HepG2 (cell line): Measurements from ENCODE around the gene ATOH8. TPM values are rescaled to one million over a fixed set of nuclear protein-coding genes. Genes with fewer than 3 reads are reported as not detected.

ENCODE experiments used
- ATAC-seq: fragments of 200-7000 bp; cut with Tn5 transposase; 3 replicates; pipeline ENCODE4 v1.9.1; 2020; ENCODE audit warnings: mild to moderate bottlenecking, moderate library complexity
- BruUV-seq: library from RNA; stranded (reverse); fragments of 400-500 nt; replicated peaks from 2 replicates; lab custom pipeline; 2021; lab: Mats Ljungman, UMichigan
- CTCF ChIA-PET: fragments of 300-600 bp; formaldehyde crosslinking; extraction: SDS; loops from one replicate; lab custom pipeline; 2021; ENCODE audit warnings: low total read pairs, inconsistent platforms, low intra/inter-chr PET ratio; lab: Yijun Ruan, JAX
- POLR2A ChIA-PET: fragments of 350-600 bp; sonication (Branson Sonifier 250); formaldehyde crosslinking; loops from one replicate; lab custom pipeline; 2020; ENCODE audit warnings: antibody characterized with exemption, inconsistent platforms; lab: Yijun Ruan, JAX
- DNase-seq: peaks from one replicate; pipeline ENCODE4 v3.0.0-alpha.2; 2015; ENCODE audit warnings: low spot score
- FAIRE-seq: peaks from 3 replicates; lab custom pipeline; 2011; peaks lifted over from hg19 to GRCh38; lab: Jason Lieb, UNC
- H2AFZ ChIP-seq: one replicate; pipeline ENCODE4 v1.6.1; 2011; ENCODE audit warnings: low read length, inconsistent platforms
- H3K27ac ChIP-seq: fragments of 300-600 bp; 3 replicates; pipeline ENCODE4 v1.8.0; 2011; ENCODE audit warnings: mixed run types, mild to moderate bottlenecking, mixed read lengths, low read length, inconsistent platforms; ENCODE audit not compliant: insufficient read depth; ENCODE audit errors: extremely low read length
- H3K27me3 ChIP-seq, 2 experiments: fragments of 200-600 bp in 1 of 2; 2 replicates in 1 of 2; 3 replicates in 1 of 2; pipeline versions ENCODE4 v1.6.0 to v1.8.0; 2011; ENCODE audit warnings: low read length in 2 of 2, mild to moderate bottlenecking in 2 of 2, moderate library complexity in 2 of 2, inconsistent platforms in 1 of 2; ENCODE audit not compliant: insufficient read depth in 2 of 2, control insufficient read depth in 1 of 2
- H3K36me3 ChIP-seq, 2 experiments: fragments of 200-600 bp in 1 of 2; replicated peaks in 1 of 2; 2 replicates in 1 of 2; 3 replicates in 1 of 2; pipeline versions ENCODE4 v1.5.1 to v1.8.0; 2011; ENCODE audit warnings: low read length in 2 of 2, inconsistent platforms in 1 of 2; ENCODE audit not compliant: insufficient read depth in 2 of 2, control insufficient read depth in 1 of 2
- H3K4me1 ChIP-seq: 2 replicates; pipeline ENCODE4 v1.5.1; 2012; ENCODE audit warnings: low read length, inconsistent platforms; ENCODE audit not compliant: insufficient read depth
- H3K4me2 ChIP-seq: 2 replicates; pipeline ENCODE4 v1.6.0; 2011; ENCODE audit warnings: low read depth, low read length, inconsistent platforms
- H3K4me3 ChIP-seq, 3 experiments: fragments of 200-600 bp in 1 of 3; sonication (generic), shearing (Covaris generic) in 1 of 3; replicated peaks in 1 of 3; 2 replicates each; pipeline ENCODE4 v1.5.1; 2011 to 2016; ENCODE audit warnings: low read length in 3 of 3, inconsistent platforms in 2 of 3, low read depth in 2 of 3, mild to moderate bottlenecking in 2 of 3, control low read depth in 1 of 3, mixed read lengths in 1 of 3; ENCODE audit not compliant: insufficient read depth in 1 of 3
- H3K79me2 ChIP-seq: one replicate; pipeline ENCODE4 v1.6.1; 2011; ENCODE audit warnings: low read length, inconsistent platforms; ENCODE audit not compliant: insufficient read depth
- H3K9ac ChIP-seq: 2 replicates; pipeline ENCODE4 v1.6.0; 2011; ENCODE audit warnings: mild to moderate bottlenecking, low read depth, low read length, inconsistent platforms; ENCODE audit not compliant: insufficient read depth
- H3K9me3 ChIP-seq: 2 replicates; pipeline ENCODE4 v1.5.1; 2012; ENCODE audit warnings: mild to moderate bottlenecking, low read length
- H4K20me1 ChIP-seq: 2 replicates; pipeline ENCODE4 v1.6.0; 2011; ENCODE audit warnings: inconsistent platforms, mild to moderate bottlenecking, low read length, moderate library complexity; ENCODE audit not compliant: insufficient read depth
- NCOR1 ChIP-seq: fragments of 200-600 bp; sonication (generic); IDR thresholded peaks from 2 replicates; pipeline ENCODE4 v1.7.0; 2017; ENCODE audit warnings: antibody characterized with exemption, low read length, borderline replicate concordance
- RORA ChIP-seq: sonication (generic); formaldehyde crosslinking; IDR thresholded peaks from 2 replicates; pipeline ENCODE4 v1.5.0; 2020; ENCODE audit warnings: mild to moderate bottlenecking, missing genetic modification reagents, moderate library complexity
- SIX1 ChIP-seq: sonication (generic); formaldehyde crosslinking; IDR thresholded peaks from 2 replicates; pipeline ENCODE4 v1.4.0; 2020; ENCODE audit warnings: missing genetic modification reagents, borderline replicate concordance
- ZBTB1 ChIP-seq: sonication (generic); formaldehyde crosslinking; IDR thresholded peaks from 2 replicates; pipeline ENCODE4 v1.4.0; 2020; ENCODE audit warnings: missing genetic modification reagents, borderline replicate concordance
- ZFP41 ChIP-seq: sonication (generic); formaldehyde crosslinking; IDR thresholded peaks from 2 replicates; pipeline ENCODE4 v1.4.0; 2020; ENCODE audit warnings: mild to moderate bottlenecking, missing genetic modification reagents, borderline replicate concordance
- ZNF335 ChIP-seq: sonication (generic); formaldehyde crosslinking; IDR thresholded peaks from 2 replicates; pipeline ENCODE4 v1.4.0; 2020; ENCODE audit warnings: missing genetic modification reagents
- ZNF703 ChIP-seq: sonication (generic); formaldehyde crosslinking; IDR thresholded peaks from 2 replicates; pipeline ENCODE4 v1.5.1; 2020; ENCODE audit warnings: missing genetic modification reagents, mild to moderate bottlenecking, moderate library complexity, borderline replicate concordance
- ZNF724P ChIP-seq: sonication (generic); formaldehyde crosslinking; IDR thresholded peaks from 2 replicates; pipeline ENCODE4 v1.8.0; 2022; ENCODE audit warnings: missing genetic modification reagents, borderline replicate concordance
- ZNF768 ChIP-seq: sonication (generic); formaldehyde crosslinking; IDR thresholded peaks from 2 replicates; pipeline ENCODE4 v1.4.0; 2020; ENCODE audit warnings: missing genetic modification reagents
- WGBS: methylation state at CpG from one replicate; pipeline ENCODE4 v1.1.6; 2017; ENCODE audit warnings: low lambda C conversion rate; 5-methylcytosine and 5-hydroxymethylcytosine counted together
- in situ Hi-C: cut with HindIII; loops from 2 replicates; pipeline ENCODE4 v1.10.0; 2017; ENCODE audit warnings: low pct_unique_long_range_greater_than_20kb; ENCODE audit not compliant: extremely low pct_ligation_motif_present
- intact Hi-C: fragments of 100-400 bp; cut with micrococcal nuclease; formaldehyde crosslinking; loops from one replicate; pipeline ENCODE4 v1.10.0; 2022; ENCODE audit not compliant: unreplicated experiment
- polyA plus RNA-seq, 8 experiments: library from polyadenylated mRNA; depleted of rRNA in 3 of 8; stranded (reverse) in 7 of 8; unstranded in 1 of 8; fragments of >200 nt; fragmentation: Illumina TruSeq in 4 of 8; extraction: Trizol in 4 of 8; gene quantifications; 2 replicates each; pipeline versions ENCODE4 v1.2.1 to v1.2.3, GENCODE V29; 2011 to 2016; ENCODE audit warnings: low read depth in 4 of 8, missing spikeins in 1 of 8, mixed read lengths in 1 of 8; ENCODE audit not compliant: insufficient read depth in 1 of 8
- total RNA-seq, 5 experiments: library from RNA; depleted of rRNA; stranded (reverse); fragments of >200 nt; fragmentation: Illumina TruSeq; extraction: Trizol; gene quantifications; 2 replicates each; pipeline ENCODE4 v1.2.3, GENCODE V29; 2016; ENCODE audit warnings: low read depth in 1 of 5
- TF ChIP-seq, protein P1 (sequence below): IDR thresholded peaks from 2 replicates; pipeline ENCODE4 v1.6.1; 2016; ENCODE audit warnings: mild to moderate bottlenecking
- TF ChIP-seq, protein P2 (sequence below): sonication (generic); formaldehyde crosslinking; IDR thresholded peaks from 2 replicates; pipeline ENCODE4; 2020; ENCODE audit warnings: missing genetic modification reagents, mild to moderate bottlenecking, borderline replicate concordance

The ATOH8 gene
- total and polyA plus RNA-seq, 2 of the 13 experiments (the other 11 are each of a cell fraction or from before 2014, with no cell fraction given): 0.13 to 0.61 TPM

DNA sequence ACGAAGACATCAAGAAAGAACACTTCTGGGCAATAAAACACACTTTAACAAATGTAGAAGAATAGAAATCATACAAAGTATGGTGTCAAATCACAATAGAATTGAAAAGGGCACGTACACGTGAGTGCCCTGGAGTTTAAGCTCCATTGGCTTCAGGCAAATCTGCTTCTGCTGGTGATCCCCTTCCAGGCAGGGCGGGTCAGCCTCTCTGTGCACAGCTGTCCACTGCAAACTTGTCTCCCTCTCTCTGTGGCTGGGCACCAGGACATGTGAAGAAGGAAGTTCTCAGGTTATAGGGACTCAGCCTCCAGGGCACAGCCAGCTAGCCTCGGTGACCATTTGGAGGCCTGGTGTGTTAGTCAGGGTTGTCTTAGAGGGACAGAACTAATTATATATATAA, 69.0 kb downstream of the ATOH8 start:
- no peak overlapping the region for H2AFZ ChIP-seq
- H3K9ac ChIP-seq: no peak overlapping the region
- no peaks in the 10 kb centered on the region for H3K9me3 ChIP-seq
- CTCF ChIA-PET: no interaction called here
- intact Hi-C loops: no loop called here
- 8% methylated on average over 5 of the region's 5 CpGs for WGBS
- H3K79me2 ChIP-seq: no peaks in the 10 kb centered on the region
- ATAC-seq (no peak), DNase-seq (no peak)
- TF ChIP-seq, protein P1, sequence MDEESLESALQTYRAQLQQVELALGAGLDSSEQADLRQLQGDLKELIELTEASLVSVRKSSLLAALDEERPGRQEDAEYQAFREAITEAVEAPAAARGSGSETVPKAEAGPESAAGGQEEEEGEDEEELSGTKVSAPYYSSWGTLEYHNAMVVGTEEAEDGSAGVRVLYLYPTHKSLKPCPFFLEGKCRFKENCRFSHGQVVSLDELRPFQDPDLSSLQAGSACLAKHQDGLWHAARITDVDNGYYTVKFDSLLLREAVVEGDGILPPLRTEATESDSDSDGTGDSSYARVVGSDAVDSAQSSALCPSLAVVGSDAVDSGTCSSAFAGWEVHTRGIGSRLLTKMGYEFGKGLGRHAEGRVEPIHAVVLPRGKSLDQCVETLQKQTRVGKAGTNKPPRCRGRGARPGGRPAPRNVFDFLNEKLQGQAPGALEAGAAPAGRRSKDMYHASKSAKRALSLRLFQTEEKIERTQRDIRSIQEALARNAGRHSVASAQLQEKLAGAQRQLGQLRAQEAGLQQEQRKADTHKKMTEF: no peak
- peak; percentile 76; the same call in 1 of the 2 replicates for TF ChIP-seq ZNF768
- TF ChIP-seq, all 625 proteins: peak for 1
- peaks cover 6 to 15% of the 10 kb centered on the region in 2 experiments; a peak in 3 of 5 replicates for H3K27me3 ChIP-seq
- H3K4me3 ChIP-seq: no peak overlapping the region
- H3K4me2 ChIP-seq: no peak overlapping the region
- no peak overlapping the region for H3K27ac ChIP-seq
- H3K4me1 ChIP-seq: peaks cover 3% of the 10 kb centered on the region; the same call in 1 of the 2 replicates
- in situ Hi-C loops: no loop called here
- POLR2A ChIA-PET: no interaction called here
- no TSS peak for BruUV-seq
- H4K20me1 ChIP-seq: no peaks in the 10 kb centered on the region
- H3K36me3 ChIP-seq: no peaks in the 10 kb centered on the region
- no peak for FAIRE-seq

DNA sequence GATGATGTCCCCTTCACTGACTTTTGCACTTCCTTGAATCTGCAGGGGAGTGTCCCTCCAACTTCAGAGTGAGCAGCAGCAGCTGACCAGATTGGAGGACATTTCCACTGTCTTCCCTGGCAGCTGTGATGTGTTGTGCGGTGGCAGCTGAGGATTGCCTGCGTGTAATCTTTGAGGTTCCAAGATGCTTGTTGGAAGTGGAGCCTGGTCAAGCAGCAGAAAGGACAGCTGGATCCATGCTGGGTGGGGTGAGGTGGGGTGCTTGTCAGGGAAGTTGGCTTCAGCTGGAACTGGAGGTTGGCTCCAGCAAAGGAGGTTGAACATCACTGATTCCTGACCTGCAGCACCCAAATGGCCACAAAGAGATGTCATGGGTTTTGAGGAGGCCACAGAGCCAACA, 70.2 kb downstream of the ATOH8 start:
- ATAC-seq: no peak
- TF ChIP-seq ZFP41 (CRISPR knock-in tag) (no peak), ZNF335 (CRISPR knock-in tag) (no peak), SIX1 (CRISPR knock-in tag) (no peak), ZNF703 (CRISPR knock-in tag) (no peak), ZNF724P (no peak), NCOR1 (no peak), ZBTB1 (CRISPR knock-in tag) (no peak), RORA (CRISPR knock-in tag) (no peak)
- TF ChIP-seq, protein P2, sequence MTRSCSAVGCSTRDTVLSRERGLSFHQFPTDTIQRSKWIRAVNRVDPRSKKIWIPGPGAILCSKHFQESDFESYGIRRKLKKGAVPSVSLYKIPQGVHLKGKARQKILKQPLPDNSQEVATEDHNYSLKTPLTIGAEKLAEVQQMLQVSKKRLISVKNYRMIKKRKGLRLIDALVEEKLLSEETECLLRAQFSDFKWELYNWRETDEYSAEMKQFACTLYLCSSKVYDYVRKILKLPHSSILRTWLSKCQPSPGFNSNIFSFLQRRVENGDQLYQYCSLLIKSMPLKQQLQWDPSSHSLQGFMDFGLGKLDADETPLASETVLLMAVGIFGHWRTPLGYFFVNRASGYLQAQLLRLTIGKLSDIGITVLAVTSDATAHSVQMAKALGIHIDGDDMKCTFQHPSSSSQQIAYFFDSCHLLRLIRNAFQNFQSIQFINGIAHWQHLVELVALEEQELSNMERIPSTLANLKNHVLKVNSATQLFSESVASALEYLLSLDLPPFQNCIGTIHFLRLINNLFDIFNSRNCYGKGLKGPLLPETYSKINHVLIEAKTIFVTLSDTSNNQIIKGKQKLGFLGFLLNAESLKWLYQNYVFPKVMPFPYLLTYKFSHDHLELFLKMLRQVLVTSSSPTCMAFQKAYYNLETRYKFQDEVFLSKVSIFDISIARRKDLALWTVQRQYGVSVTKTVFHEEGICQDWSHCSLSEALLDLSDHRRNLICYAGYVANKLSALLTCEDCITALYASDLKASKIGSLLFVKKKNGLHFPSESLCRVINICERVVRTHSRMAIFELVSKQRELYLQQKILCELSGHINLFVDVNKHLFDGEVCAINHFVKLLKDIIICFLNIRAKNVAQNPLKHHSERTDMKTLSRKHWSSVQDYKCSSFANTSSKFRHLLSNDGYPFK (CRISPR knock-in tag): no peak

More for the DNA sequence above, 70.2 kb downstream of the ATOH8 start:
- Histone ChIP-seq H3K9ac (no peak overlapping the region), H4K20me1 (no peaks in the 10 kb centered on the region), H3K27ac (no peak overlapping the region), H3K27me3 (peaks cover 6 to 18% of the 10 kb centered on the region in 2 experiments; a peak in 3 of 5 replicates), H3K9me3 (no peaks in the 10 kb centered on the region), H2AFZ (no peak overlapping the region), H3K4me3 (no peak overlapping the region), H3K79me2 (no peaks in the 10 kb centered on the region), H3K36me3 (no peaks in the 10 kb centered on the region), H3K4me2 (no peak overlapping the region), H3K4me1 (peaks cover 6% of the 10 kb centered on the region; the same call in 1 of the 2 replicates)
- FAIRE-seq (no peak), DNase-seq (no peak)
- ChIA-PET POLR2A (no interaction called here), CTCF (no interaction called here)
- intact Hi-C loops (no loop called here), in situ Hi-C loops (no loop called here)
- BruUV-seq: no TSS peak
- WGBS: 51% methylated on average over 2 of the region's 2 CpGs
